Hepatocyte (in vitro differentiated cells): ENCODE data around the gene PYGO1. TPM values are rescaled to one million over a fixed set of nuclear protein-coding genes. Genes with fewer than 3 reads are reported as not detected.

Source experiments
- DNase-seq: peaks from one replicate; pipeline ENCODE4 v3.0.0-alpha.2; 2016; ENCODE audit warnings: low spot score
- H2AFZ ChIP-seq: fragments of 200-600 bp; sonication (generic); 2 replicates; pipeline ENCODE4 v1.6.0; 2016; ENCODE audit warnings: antibody characterized with exemption, mild to moderate bottlenecking
- H3K27ac ChIP-seq: fragments of 200-600 bp; sonication (generic); 2 replicates; pipeline ENCODE4 v1.5.1; 2016; ENCODE audit warnings: mild to moderate bottlenecking
- H3K27me3 ChIP-seq: fragments of 200-600 bp; sonication (generic); 2 replicates; pipeline ENCODE4 v1.6.1; 2016
- H3K36me3 ChIP-seq: fragments of 200-600 bp; sonication (generic); replicated peaks from 2 replicates; pipeline ENCODE4 v1.5.1; 2016; ENCODE audit warnings: low read depth; ENCODE audit not compliant: insufficient read depth
- H3K4me1 ChIP-seq: fragments of 200-600 bp; sonication (generic); 2 replicates; pipeline ENCODE4 v1.5.1; 2016; ENCODE audit warnings: mild to moderate bottlenecking, moderate library complexity; ENCODE audit not compliant: insufficient read depth
- H3K4me2 ChIP-seq: fragments of 200-600 bp; sonication (generic); 2 replicates; pipeline ENCODE4 v1.6.0; 2016
- H3K4me3 ChIP-seq: fragments of 200-600 bp; sonication (generic); 2 replicates; pipeline ENCODE4 v1.5.1; 2016; ENCODE audit warnings: mild to moderate bottlenecking
- H3K79me2 ChIP-seq: fragments of 200-600 bp; sonication (generic); 2 replicates; pipeline ENCODE4 v1.6.0; 2017; ENCODE audit warnings: mild to moderate bottlenecking
- H3K9me2 ChIP-seq: fragments of 200-600 bp; sonication (generic); replicated peaks from 2 replicates; pipeline ENCODE4 v1.6.0; 2017; ENCODE audit warnings: mild to moderate bottlenecking; ENCODE audit not compliant: insufficient read depth
- H3K9me3 ChIP-seq: fragments of 200-600 bp; sonication (generic); 2 replicates; pipeline ENCODE4 v1.5.1; 2016; ENCODE audit warnings: low read depth, mild to moderate bottlenecking
- H4K20me1 ChIP-seq: fragments of 200-600 bp; sonication (generic); 2 replicates; pipeline ENCODE4 v1.6.0; 2016; ENCODE audit warnings: mild to moderate bottlenecking; ENCODE audit not compliant: insufficient read depth, poor library complexity, severe bottlenecking
- EZH2 ChIP-seq: fragments of 200-600 bp; sonication (generic); IDR thresholded peaks from 2 replicates; pipeline ENCODE4 v1.6.1; 2016; ENCODE audit warnings: antibody characterized with exemption, mild to moderate bottlenecking, borderline replicate concordance
- EZH2phosphoT487 ChIP-seq: fragments of 200-600 bp; sonication (generic); IDR thresholded peaks from one replicate; pipeline ENCODE4 v1.6.1; 2018; ENCODE audit warnings: antibody characterized with exemption, mild to moderate bottlenecking, low read depth, moderate library complexity; ENCODE audit not compliant: unreplicated experiment, severe bottlenecking
- WGBS: methylation state at CpG from one replicate; pipeline ENCODE4 v1.1.6; 2016; ENCODE audit warnings: low lambda C conversion rate; ENCODE audit errors: missing lambda C conversion rate; 5-methylcytosine and 5-hydroxymethylcytosine counted together
- polyA plus RNA-seq: library from polyadenylated mRNA; unstranded; fragments of >200 nt; fragmentation: Nextera tagmentation; extraction: Ambion mirVana; gene quantifications from 2 replicates; pipeline ENCODE4 v1.2.1, GENCODE V29; 2016
- total RNA-seq: library from RNA; depleted of rRNA; stranded (reverse); fragments of >200 nt; gene quantifications from 2 replicates; pipeline ENCODE4 v1.2.3, GENCODE V29; 2014
- TF ChIP-seq, protein P1 (sequence below): fragments of 200-600 bp; sonication (generic); IDR thresholded peaks from 2 replicates; pipeline ENCODE4 v1.5.1; 2016; ENCODE audit warnings: antibody characterized with exemption, mild to moderate bottlenecking; ENCODE audit not compliant: poor library complexity

Gene PYGO1
- total and polyA plus RNA-seq, 2 experiments from 2014 or later, result 2.5 to 12.6 TPM

DNA sequence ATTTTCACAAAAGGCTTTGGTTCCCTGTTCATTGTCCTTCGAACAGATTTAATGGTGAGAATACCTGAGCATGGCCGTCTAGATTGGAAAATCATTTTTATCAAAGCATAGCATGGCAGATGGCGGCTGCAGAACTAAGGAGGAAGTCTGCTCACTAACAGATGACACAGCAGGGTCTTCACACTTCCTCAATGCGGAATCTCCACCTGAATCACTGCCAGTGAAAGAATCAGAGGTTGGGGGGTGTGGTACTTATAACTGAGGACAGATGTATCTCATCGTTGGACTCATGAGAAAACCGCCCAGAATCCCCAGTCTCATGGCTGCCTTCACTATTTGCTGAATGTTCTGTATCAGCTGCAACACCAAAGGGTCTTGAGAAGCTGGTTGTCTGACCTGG is 31.6 kb upstream of the PYGO1 start:
- no peaks in the 10 kb centered on the region for H3K36me3 ChIP-seq
- no peaks in the 10 kb centered on the region for H3K4me1 ChIP-seq
- no peaks in the 10 kb centered on the region for H3K27me3 ChIP-seq
- H3K9me2 ChIP-seq, result no peaks in the 10 kb centered on the region
- TF ChIP-seq EZH2phosphoT487 (no peak), EZH2 (no peak)
- TF ChIP-seq, protein P1, sequence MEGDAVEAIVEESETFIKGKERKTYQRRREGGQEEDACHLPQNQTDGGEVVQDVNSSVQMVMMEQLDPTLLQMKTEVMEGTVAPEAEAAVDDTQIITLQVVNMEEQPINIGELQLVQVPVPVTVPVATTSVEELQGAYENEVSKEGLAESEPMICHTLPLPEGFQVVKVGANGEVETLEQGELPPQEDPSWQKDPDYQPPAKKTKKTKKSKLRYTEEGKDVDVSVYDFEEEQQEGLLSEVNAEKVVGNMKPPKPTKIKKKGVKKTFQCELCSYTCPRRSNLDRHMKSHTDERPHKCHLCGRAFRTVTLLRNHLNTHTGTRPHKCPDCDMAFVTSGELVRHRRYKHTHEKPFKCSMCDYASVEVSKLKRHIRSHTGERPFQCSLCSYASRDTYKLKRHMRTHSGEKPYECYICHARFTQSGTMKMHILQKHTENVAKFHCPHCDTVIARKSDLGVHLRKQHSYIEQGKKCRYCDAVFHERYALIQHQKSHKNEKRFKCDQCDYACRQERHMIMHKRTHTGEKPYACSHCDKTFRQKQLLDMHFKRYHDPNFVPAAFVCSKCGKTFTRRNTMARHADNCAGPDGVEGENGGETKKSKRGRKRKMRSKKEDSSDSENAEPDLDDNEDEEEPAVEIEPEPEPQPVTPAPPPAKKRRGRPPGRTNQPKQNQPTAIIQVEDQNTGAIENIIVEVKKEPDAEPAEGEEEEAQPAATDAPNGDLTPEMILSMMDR, result no peak
- H4K20me1 ChIP-seq, result no peaks in the 10 kb centered on the region
- DNase-seq, result no peak
- no peaks in the 10 kb centered on the region for H3K79me2 ChIP-seq
- no peak overlapping the region for H3K4me3 ChIP-seq
- WGBS, result 92% methylated on average over 6 of the region's 6 CpGs
- no peak overlapping the region for H2AFZ ChIP-seq
- H3K9me3 ChIP-seq, result no peaks in the 10 kb centered on the region
- H3K4me2 ChIP-seq, result no peak overlapping the region
- H3K27ac ChIP-seq, result no peak overlapping the region

DNA sequence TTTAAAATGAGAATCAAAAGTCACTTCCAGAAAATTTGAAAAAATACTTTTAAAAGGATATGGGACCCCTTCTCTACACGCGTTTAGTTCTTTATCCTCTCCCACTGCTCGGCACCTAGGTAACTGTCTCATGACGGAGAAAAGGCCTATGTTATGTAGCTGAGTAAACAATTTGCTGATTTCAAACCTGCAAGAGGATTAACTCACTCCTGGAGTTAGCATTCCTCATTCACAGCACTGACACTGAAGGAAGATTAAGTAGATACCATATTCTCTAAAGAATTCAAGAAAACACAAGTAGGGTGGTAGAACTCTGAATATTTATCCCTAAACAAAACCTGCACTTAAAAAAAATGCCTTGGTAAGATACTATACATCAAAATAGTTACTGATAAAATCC is 30.2 kb upstream of the PYGO1 start:
- no peak overlapping the region for H2AFZ ChIP-seq
- H3K27me3 ChIP-seq, result no peaks in the 10 kb centered on the region
- no peak for DNase-seq
- no peak overlapping the region for H3K4me3 ChIP-seq
- 55% methylated on average over 4 of the region's 4 CpGs for WGBS
- no peaks in the 10 kb centered on the region for H3K79me2 ChIP-seq
- H3K9me2 ChIP-seq, result no peaks in the 10 kb centered on the region
- no peak overlapping the region for H3K27ac ChIP-seq
- no peaks in the 10 kb centered on the region for H3K9me3 ChIP-seq
- H3K36me3 ChIP-seq, result no peaks in the 10 kb centered on the region
- TF ChIP-seq, protein P1, result no peak
- TF ChIP-seq EZH2 (no peak), EZH2phosphoT487 (no peak)
- no peaks in the 10 kb centered on the region for H4K20me1 ChIP-seq
- H3K4me1 ChIP-seq, result no peaks in the 10 kb centered on the region
- no peak overlapping the region for H3K4me2 ChIP-seq

DNA sequence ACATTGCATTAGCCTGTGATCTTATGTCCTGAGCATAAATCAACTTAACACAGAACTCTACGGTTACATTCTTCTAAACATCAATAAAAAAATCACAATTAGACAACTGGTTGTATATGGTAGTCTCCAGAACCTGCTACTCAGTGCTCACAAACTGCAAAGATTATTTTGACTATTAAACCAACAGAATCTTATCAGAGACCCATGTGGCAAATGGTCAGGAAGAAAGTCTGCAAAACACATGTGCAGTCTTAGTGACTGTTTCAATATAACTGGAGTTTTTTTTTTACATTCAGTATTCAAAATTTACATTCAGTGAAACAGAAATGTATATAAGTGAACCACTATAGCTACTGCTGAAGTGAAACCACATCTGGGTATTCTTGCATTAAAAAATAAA is 27.3 kb upstream of the PYGO1 start:
- no peak overlapping the region for H3K4me3 ChIP-seq
- H3K9me3 ChIP-seq, result no peaks in the 10 kb centered on the region
- no peaks in the 10 kb centered on the region for H3K4me1 ChIP-seq
- no peak overlapping the region for H3K4me2 ChIP-seq
- TF ChIP-seq, protein P1, result no peak
- TF ChIP-seq EZH2, result no peak
- 65% methylated on average over 1 of the region's 1 CpG for WGBS
- H3K9me2 ChIP-seq, result no peaks in the 10 kb centered on the region
- H3K27me3 ChIP-seq, result no peaks in the 10 kb centered on the region
- no peaks in the 10 kb centered on the region for H3K36me3 ChIP-seq
- no peak for DNase-seq
- no peaks in the 10 kb centered on the region for H4K20me1 ChIP-seq
- no peaks in the 10 kb centered on the region for H3K79me2 ChIP-seq
- no peak overlapping the region for H2AFZ ChIP-seq
- H3K27ac ChIP-seq, result no peak overlapping the region

DNA sequence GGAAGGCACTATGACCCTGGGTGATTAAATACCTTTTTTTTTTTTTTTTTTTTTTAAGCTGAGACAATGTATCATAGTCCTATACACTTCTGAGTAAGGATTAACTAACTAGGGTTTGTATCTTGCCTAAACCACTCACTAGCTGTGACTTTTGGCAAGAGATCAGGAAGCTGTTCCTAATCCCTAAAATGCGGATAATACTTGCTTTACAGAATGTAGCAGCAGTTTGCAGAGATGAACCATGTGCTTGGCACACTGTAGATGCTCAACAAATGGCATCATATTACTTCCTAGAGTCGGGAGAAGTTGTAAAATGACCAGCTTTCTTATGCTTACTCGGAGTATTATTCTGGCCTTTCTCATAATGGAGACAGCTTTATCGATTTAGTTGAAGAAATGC is 25.6 kb upstream of the PYGO1 start:
- DNase-seq, result no peak
- Histone ChIP-seq H3K4me3 (no peak overlapping the region), H3K36me3 (no peaks in the 10 kb centered on the region), H4K20me1 (no peaks in the 10 kb centered on the region), H3K27ac (no peak overlapping the region), H3K27me3 (no peaks in the 10 kb centered on the region), H2AFZ (no peak overlapping the region), H3K4me2 (no peak overlapping the region), H3K9me2 (no peaks in the 10 kb centered on the region), H3K4me1 (no peaks in the 10 kb centered on the region), H3K79me2 (no peaks in the 10 kb centered on the region), H3K9me3 (no peaks in the 10 kb centered on the region)
- no peak for TF ChIP-seq EZH2
- TF ChIP-seq EZH2phosphoT487, result no peak
- TF ChIP-seq, protein P1, result no peak
- 76% methylated on average over 4 of the region's 4 CpGs for WGBS
